GM21825 (cell line): Measurements from ENCODE around the gene SERPINF2.
"Not testable (repeated sequence)": the region's sequence is repeated elsewhere in the genome, so short reads cannot be mapped to it uniquely, and the experiment has no call there.

Source experiments
- ATAC-seq: cut with Tn5 transposase; IDR thresholded peaks from one replicate; pipeline ENCODE4 v1.9.1; 2021; ENCODE audit warnings: mild to moderate bottlenecking, moderate library complexity; ENCODE audit not compliant: unreplicated experiment

SERPINF2 gene

GRCh38 chr17:1716076-1716911, 26.4 kb upstream of the SERPINF2 start:
- peak; percentile 79 for ATAC-seq

- peak; percentile 38 for ATAC-seq
Measured at GRCh38 chr17:1716912-1717695, 25.6 kb upstream of the SERPINF2 start.

GRCh38 chr17:1718362-1719165, 24.1 kb upstream of the SERPINF2 start:
- no peak for ATAC-seq

GRCh38 chr17:1720856-1721386, 21.8 kb upstream of the SERPINF2 start:
- no peak for ATAC-seq

GRCh38 chr17:1722022-1722421, 20.6 kb upstream of the SERPINF2 start:
- ATAC-seq, result not testable (repeated sequence)

- ATAC-seq, result no peak
Measured at GRCh38 chr17:1724351-1724868, 18.3 kb upstream of the SERPINF2 start, which contains the start of gene WDR81. Gene WDR81 (plus strand): TSS chr17:1724704. CDS start chr17:1724960, 256 bp downstream.

GRCh38 chr17:1724869-1725641, 17.6 kb upstream of the SERPINF2 start:
- no peak for ATAC-seq

GRCh38 chr17:1725642-1726511, 16.8 kb upstream of the SERPINF2 start:
- ATAC-seq, result no peak

- ATAC-seq, result no peak
Measured at GRCh38 chr17:1726626-1727257, 15.9 kb upstream of the SERPINF2 start.

- no peak for ATAC-seq
Measured at GRCh38 chr17:1727258-1727789, 15.3 kb upstream of the SERPINF2 start.

- no peak for ATAC-seq
Measured at GRCh38 chr17:1727876-1728630, 14.6 kb upstream of the SERPINF2 start.

- ATAC-seq, result no peak
Measured at GRCh38 chr17:1729966-1730325, 12.7 kb upstream of the SERPINF2 start.

GRCh38 chr17:1730326-1731193, 12.1 kb upstream of the SERPINF2 start:
- ATAC-seq, result no peak

GRCh38 chr17:1731194-1731506, 11.5 kb upstream of the SERPINF2 start:
- ATAC-seq, result no peak

GRCh38 chr17:1732241-1732832, 10.3 kb upstream of the SERPINF2 start:
- ATAC-seq, result no peak

- ATAC-seq, result no peak
Measured at GRCh38 chr17:1732833-1733321, 9.8 kb upstream of the SERPINF2 start.
